Measurements from ENCODE around the gene HMCN1.

Gene HMCN1

DNA sequence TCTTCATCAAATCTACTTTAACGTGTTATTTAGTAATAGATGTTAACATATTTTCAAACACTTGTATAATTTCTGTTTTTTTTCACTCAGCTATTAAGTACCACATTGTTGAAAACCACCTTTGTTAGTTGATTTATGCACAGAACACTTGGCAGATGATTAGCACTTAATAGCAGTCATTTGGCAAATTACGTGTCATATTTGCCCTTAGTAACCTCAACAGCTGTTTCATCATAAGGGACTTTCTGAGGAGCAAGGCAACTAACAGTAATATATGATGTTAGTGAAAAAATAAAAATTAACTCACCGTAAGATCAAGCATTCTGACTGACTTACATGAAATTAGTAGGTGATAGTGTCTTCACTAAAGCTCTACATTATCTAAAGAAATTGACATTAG lies 186.4 kb downstream of the HMCN1 start:
- DNase-seq = no peak

- DNase-seq = no peak
Measured at GRCh38 chr1:185921636-185922035, 187.4 kb downstream of the HMCN1 start.

DNA sequence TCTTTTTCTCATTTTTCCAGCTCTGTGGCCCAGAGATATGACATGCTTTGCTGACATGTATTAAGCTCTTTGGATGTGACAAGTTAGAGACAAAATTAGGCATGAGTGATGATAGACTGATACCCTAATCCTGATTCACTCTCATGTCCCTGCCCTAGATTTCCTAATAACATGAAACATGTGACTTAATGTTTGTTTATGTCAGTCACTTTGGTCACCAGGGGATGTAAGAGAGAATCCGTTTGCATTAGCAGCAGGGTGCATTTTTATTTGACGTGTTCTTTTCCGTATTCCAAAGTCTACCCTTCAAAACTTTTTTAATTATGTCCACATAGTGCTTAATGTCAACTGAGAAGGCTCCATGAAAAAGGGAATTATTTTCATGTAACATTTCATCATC lies 192.4 kb downstream of the HMCN1 start:
- no peak for DNase-seq

DNA sequence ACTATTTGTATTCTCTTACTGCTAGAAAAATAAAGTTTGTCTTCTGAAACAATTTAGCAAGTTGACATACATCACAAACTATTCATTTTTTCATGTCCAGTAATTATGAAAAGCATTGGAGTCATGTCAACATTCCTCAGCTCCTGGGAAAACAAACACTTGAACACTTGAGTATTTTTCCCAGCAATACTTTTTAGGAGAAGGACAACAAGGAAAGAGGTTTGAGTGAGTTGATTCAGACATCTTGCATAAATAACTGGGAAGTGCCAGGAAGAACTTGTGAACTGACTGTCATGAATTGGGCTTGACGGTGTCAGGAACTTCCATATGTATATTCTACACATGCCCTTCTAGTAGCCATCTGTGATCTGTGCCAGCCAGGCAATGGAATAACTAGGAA lies 195.6 kb downstream of the HMCN1 start:
- DNase-seq = no peak

DNA sequence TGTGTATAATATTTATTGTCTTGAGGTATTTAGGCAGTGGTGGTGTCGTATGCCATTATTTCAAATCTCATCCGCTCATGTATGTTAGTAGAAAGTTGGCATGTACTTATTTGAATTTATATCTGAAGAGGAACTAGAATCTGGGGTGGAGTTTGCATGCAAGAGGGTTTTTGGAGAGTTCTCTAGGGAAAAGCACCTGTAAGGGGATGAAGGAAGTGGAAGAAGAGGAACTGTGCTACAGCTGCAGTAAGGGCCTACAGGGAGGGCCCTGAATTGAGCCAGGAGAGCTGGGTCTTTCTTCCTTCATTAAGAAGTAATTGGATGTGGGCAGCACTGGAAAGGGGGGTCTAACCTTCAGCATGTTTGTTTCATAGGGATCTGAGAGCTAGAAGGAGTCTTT lies 197.2 kb downstream of the HMCN1 start:
- no peak for DNase-seq

DNA sequence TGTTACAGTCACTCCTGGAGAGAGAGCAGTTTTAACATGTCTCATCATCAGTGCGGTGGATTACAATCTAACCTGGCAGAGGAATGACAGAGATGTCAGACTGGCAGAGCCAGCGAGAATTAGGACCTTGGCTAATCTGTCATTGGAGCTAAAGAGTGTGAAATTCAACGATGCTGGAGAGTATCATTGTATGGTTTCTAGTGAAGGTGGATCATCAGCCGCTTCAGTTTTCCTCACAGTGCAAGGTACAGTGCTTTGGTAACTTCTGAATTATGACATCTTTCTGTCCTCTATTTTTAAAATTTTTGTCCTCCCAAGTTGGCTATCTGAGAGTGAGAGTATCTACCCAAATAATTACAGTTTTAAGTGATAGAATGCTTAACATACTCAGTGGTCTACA lies 199.4 kb downstream of the HMCN1 start:
- DNase-seq = no peak

GRCh38 chr1:185934476-185935189 lies 200.4 kb downstream of the HMCN1 start:
- DNase-seq = no peak

- no peak for DNase-seq
Measured at GRCh38 chr1:185935360-185935759, 201.2 kb downstream of the HMCN1 start.

GRCh38 chr1:185936641-185937040 lies 202.4 kb downstream of the HMCN1 start:
- DNase-seq = no peak

DNA sequence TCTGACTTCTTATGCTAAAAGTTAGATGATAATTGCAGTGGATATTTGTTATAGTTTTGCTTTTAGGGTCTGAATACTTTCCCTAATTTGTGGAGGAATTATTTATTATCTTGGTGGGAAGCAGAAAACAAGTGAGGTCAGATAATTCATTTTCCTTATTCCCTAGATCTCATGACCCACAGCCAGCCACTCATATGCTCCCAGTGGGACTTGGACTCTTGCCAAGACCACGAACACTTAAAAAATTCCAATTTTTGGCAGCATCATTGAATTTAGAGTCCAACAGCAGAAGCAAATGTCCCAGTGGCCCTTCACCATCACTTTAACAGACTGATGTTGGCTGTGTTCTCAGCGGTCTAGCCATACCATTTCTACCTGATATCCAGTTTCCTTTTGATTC lies 204.2 kb downstream of the HMCN1 start:
- DNase-seq = no peak

DNA sequence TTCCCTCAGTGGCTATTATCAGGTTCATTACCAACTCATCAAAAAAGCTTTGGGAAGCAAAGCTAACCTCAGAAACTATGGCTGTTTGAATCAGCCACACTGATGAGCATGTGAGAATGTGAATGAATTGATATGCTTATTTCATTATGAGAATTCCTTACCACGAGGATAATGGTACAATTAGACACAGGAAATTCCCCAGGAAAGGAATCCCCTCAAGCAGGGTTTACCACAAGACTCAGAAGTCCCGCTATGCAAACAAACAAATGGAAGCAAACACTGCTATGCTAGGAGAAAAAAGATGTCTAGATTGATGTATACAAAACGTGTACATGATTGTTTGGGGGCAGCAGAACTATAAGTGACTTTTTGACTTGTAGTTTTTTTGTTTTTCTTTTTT lies 205.0 kb downstream of the HMCN1 start:
- no peak for DNase-seq

DNA sequence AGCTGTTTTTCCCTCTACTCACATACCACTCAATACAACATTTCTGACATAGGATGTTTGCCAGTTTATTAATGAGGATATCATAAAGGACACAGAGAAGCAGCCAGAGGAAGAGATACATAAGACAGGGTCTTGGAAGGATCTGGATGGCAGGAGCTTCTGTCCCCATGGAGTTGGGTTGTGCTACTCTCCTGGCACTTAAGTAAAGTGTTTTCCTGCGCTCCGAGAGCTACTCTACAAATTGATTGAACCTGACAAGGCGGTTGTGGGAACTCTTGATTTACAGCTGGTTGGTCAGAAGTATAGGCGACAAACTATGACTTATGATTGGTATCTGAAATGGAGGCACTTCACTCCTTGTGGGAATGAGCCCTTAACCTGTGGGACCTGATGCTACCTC lies 208.8 kb downstream of the HMCN1 start:
- DNase-seq = no peak

GRCh38 chr1:185956881-185957280 lies 222.7 kb downstream of the HMCN1 start:
- no peak for DNase-seq

DNA sequence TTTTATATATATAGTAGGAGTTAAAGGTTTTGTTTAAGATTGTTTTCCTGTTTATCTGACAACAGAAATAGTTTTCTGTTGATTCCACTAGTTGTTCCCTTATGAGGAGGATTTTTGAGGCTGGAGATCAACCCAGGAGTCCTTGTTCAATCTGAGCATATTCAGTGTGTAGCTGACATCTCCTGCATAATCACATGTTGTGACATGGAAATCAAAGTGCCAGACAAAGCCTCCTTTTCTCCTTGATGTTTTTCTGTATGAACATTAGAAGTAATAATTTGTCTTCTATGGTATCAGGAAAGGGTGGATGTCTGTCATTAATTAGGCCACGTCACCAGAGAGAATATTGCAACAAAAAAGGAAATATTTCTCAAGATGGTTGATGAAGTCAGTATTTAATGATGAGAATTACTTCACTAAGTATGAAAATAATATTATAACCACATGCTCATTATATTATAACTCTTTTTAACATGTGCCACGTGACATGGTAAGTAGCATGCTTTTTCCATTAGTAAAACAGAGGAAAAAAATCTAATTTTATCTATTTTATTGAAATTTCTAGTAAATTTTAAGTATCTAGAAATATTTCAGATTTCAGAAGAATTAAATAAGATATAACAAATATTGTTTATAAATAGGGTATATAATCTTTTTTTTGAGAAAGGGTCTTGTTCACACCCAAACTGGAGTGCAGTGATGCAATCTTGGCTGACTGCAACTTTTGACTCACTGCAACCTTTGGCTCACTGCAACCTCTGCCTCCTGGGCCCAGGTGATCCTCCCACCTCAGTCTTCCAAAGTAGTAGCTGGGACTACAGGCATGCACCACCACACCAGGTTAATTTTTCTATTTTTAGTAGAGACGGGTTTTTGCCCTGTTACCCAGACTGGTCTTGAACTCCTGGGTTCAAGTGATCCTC lies 223.5 kb downstream of the HMCN1 start:
- DNase-seq = no peak

- DNase-seq = no peak
Measured at GRCh38 chr1:185960422-185961321, 226.5 kb downstream of the HMCN1 start.

DNA sequence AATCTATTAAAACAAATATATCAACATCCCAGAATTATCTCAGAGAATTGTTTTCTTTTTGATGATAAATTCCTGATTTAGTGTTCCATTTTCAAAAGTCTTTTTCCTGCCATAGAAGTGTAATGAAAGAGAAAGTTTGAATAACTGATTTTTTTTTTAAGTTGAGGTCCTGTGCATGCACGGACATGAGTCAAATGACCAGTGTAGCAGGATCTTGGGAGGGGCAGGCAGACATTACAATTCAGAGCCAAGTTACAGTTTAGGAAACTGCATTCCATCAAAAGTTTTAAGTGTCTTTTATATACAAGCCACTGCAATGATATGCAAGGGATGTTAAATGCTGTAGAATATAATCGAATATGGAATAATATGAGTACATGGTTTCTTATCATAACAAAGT lies 227.5 kb downstream of the HMCN1 start:
- DNase-seq = no peak

DNA sequence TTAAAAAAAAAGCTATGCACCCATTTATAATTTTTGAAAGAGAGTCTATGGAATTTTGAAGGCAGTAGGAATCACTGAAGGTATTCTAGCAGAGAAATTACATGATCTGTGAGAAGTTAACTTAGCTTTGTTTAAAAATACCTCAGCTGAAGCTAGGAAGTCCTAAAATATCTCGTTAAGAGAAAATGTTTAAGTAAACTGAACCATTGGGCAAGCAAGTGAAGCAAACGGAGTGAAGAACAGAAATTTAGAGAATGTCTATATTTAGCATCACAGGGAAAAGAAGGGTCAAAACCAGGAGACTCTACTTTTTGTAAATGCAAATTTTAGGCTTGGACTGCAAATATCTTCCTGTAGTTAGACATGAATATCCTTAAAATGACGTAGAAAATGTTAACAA lies 230.8 kb downstream of the HMCN1 start:
- no peak for DNase-seq

GRCh38 chr1:185965870-185966269 lies 231.7 kb downstream of the HMCN1 start:
- DNase-seq = no peak

DNA sequence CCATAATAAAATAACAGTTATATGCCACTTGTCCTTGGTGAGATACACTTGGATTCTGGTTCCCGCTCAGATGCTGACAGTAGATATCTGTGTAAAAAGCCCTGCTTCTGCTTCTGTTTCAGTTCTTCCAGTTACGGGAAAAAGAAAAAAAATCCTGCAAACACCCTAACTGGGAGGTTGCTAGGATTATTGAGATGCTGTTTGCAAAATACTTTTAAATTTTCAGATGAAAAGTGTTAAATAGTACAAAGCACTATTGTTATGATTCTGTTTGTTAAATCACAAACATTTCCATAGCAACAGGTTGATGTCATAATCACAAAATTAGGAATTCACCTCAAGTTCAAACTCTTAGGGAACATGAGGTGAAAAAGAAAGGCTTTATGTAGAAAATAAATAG lies 232.3 kb downstream of the HMCN1 start:
- DNase-seq = no peak

DNA sequence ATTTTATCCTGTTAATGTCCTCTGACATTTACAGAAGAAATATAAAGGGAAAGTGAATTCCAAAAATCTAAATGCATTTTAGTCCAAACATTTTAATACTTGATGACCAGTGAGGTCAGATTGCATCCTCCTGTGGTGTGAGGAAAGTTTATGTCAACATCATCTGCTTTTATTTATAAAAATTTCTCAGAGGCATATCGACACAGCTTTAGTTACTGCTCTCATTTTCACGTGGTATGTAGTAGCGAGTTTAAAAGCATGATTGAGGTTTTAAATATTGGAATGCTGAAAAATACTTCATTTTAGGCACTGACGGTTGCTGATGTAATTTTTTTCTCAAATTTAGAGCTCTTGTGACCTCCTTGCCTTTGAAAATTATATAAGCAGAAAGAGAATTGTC lies 234.8 kb downstream of the HMCN1 start:
- DNase-seq = no peak

DNA sequence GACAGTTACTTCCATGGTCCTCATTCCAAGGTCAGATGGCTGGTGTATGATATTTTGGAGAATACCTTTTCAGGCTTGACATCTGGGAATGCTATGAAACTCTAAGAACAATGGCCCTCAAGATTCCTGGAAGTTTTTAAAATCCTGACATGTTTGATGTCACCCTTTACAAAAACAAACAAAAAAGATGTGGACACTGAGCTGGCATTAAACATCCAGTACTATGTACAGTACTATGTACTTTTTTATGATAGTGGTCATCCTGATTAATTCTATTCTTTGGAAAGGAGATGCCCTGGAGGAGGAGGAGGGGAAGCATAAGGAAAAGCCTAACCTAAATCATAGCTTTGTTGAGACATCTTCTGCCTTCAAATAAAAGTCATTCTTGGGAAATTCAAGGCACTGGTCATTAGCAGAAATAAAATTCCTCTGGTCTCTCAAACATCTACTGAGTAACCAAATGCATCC lies 235.4 kb downstream of the HMCN1 start:
- no peak for DNase-seq

GRCh38 chr1:185971688-185972087 lies 237.5 kb downstream of the HMCN1 start:
- no peak for DNase-seq

All from NCI-H1436 (cell line).